SIG-M5 treated with dmso at 0.1 percent for 504 hours (cell line): ENCODE data around the gene ARL15.

Experiments
- DNase-seq: peaks from one replicate; lab custom pipeline; 2025; ENCODE audit not compliant: unreplicated experiment; lab: John Stamatoyannopoulos, UW

Gene ARL15

DNA sequence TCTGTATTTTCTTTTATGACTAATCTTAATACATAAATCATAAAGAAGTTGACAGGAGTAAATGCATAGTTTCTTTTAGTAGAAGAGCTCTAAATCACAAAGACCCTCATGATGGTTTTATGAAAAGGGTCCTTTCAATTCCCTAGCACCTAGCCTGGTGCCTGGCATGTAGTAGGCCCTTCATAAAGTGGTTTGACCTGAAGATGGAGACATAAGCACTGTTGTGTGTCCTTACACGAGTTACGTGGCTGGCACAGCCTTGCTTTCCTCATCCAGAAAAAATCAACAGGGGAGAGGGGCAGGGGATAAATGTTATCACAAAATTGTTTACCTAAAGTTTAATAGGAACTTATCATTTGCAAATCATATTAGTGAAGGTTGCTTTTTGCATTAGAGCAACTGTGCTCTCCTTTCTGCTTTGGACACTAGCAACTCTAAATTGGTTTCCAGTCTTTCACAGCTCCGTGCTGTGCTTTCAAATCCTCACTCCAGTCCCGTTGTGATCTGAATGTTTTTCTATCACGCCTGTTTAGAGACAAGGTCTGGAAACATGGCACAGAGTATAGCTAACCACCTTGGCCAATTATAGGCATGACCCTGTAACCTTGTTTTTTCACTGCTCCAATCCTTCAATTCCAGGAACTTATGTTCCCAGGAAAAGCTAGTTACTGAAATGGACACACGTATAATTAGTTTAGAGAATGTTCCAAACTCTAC, 55.7 kb downstream of the ARL15 start:
- DNase-seq, result no peak

DNA sequence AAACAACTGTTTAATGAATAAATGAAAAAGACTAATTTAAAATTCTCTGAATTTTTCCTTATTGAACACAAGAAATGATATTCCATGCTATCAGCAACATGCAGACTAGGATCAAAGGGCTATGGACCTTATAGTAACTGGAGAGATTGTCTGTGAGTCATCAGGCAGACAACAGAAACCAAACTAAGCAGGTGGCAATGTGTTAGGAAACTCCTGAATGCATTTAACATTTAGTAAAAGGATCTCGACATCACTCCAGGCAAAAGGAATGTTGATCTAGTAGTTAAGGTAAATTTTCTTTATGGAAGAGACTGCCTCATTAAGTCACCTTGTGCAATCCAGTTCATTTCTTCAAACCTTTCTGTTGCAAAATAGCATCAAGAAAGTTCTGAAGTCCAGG, 58.4 kb downstream of the ARL15 start:
- peak; percentile 12 for DNase-seq

DNA sequence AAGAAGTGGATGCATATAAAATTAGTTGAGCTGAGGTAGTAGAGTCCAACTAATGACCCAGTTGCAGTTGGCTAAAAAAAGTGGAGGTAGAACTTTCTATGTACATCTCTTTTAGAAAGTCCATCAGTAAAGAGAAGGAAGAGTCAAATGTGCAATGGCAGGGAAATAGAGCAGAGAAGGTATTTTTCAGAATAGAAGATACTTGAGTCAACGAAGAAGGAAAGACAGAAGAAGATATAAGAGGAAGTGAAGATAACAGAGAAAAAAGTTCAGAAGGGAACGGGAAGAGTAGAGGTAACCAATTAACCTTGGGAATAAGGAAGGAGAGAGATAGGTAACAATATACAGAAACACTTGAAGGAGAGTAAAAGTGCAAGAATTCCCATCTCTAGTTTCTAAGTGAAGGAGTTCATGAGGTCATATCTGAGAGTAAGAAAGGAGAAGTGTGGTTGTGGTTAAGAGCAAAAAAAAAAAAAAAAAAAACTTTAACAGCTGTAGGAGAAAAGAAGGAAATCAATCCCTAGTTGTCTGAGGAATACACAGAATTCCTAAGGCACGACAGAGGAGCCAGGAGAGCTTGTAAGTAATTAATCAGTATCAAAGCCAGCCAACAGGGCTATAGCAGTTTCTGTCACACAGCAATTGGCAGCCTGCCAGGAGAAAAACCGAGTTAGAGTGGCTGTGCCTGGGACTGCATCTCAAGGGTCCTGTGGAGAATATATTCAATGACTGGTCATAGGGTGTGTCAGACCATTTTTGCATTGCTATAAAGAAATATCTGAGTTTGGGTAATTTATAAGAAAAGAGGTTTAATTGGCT, 61.0 kb downstream of the ARL15 start:
- peak; percentile 60 for DNase-seq

DNA sequence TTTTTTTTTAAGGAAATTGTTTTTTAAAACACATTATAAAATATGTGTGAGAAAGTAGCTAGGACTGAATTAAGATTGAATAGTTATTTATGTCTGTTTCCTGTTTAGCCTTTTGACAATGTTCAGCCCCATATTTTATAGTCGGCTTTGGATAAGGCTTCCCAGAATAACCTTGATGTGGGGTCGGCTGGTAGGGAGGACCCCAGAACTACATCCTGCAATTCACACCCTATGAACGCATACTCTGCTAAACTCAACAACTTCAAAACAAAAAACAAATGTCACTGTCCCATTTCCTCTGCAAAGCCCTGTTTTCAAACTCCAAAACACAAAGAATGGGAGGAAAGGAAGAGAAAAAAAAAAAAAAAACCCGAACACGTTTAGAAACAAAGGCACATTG, 63.1 kb downstream of the ARL15 start:
- DNase-seq, result no peak

DNA sequence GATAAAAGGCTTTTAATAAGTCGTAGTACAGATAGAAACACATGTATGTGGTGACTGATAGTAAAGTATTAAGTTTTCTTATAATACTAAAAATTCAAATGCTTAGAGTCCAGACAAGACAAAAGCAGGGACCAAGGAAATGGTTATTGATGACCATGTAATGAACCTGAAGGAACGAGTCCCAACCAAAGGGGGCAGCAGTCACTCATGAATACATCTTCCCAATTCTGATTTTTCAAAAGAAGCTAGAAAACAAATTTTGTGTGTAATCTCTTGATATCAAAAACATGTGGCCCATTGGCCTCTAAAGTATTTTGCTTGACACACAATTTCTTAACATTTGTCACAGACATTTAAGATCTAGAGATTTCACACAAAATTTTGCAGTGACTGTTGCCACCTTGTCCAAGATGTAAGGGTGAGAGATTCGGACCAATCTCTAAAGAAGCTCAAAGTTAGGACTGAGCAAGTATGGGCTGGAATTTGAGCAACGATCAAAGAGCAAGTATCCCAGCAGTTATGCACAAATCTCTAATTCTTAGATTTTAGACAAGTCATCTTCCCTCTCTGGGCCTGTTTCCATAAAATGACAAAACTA, 66.8 kb downstream of the ARL15 start:
- DNase-seq, result peak; percentile 62

DNA sequence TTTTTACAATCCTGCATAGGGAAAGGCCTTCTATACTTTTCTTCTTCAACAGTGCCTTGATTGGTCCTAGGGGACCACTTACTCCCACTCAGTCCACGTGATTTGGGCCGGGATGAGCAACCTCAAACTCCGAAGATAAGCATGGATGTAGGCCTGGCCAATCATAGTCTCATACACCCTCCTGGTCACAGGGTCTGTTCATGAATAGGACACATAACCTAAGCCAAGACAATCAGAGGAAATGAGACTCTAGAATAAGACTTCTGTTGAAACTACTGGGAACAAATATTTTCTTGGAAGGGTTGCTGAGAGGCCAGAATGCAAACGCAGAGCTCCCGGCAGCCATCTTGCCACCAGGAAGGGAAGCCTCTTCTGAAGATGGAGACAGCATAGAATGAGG, 68.1 kb downstream of the ARL15 start:
- DNase-seq, result no peak

DNA sequence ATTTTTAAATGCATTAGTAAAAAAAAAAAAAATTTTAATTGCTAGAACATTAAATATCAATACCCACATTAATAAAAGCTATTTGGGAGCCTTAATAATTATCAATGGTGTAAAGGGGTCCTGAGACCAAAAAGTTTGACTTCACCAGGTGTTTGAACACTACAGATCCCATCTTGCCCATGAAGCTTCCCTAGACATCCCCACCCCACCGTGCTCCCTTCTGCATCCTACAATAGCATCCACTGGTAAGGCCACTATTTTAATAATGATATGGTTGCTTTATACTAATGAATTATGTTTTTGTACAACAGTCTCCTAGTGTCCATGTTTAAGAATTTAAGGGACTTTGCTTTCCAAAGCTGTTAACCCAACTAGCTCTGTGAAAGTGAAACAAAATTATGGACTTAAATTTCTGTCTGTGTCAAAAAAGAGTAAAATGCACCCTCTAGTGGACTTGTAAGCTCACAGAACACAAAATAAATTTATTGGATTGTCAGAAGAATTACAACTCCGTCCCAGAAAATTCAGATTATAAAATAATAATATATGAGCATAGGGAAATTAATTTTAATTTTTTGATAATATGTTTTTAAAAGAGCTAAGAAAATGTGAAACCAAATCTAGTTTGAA, 76.0 kb downstream of the ARL15 start:
- peak; percentile 51 for DNase-seq

DNA sequence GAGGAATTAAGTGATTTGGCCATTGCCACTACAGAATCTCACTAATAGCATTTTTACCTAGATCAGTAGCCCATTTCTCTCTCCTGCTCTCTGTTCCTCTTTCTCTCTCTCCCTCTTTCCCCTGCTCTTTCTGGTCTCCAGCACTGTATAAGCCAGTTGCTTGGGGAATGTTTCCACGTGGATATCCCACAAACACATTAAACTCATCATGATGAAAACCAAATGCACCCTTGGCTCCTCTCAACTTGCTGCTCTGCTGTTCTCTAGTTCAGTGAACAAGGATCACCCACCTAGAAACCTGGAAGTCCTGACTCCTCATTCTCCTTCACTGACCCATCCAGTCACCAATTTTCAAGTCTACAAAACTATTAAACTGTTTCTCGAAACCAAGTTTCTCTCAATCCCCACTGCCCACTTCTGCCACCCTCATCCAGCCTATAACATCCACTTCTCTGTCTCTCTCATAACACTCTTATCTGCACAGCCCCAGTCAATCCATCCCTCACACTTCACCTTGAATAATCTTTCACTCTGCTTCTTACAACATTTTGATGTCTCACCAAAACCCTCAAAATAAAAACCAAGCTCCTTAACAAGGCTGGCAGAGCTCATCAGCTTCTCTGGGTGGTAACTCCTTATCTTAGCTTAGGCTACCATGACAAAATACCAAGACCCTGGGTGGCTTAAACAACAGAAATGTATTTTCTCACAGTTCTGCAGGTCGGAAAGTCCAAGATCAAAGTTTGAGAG, 79.3 kb downstream of the ARL15 start:
- no peak for DNase-seq

DNA sequence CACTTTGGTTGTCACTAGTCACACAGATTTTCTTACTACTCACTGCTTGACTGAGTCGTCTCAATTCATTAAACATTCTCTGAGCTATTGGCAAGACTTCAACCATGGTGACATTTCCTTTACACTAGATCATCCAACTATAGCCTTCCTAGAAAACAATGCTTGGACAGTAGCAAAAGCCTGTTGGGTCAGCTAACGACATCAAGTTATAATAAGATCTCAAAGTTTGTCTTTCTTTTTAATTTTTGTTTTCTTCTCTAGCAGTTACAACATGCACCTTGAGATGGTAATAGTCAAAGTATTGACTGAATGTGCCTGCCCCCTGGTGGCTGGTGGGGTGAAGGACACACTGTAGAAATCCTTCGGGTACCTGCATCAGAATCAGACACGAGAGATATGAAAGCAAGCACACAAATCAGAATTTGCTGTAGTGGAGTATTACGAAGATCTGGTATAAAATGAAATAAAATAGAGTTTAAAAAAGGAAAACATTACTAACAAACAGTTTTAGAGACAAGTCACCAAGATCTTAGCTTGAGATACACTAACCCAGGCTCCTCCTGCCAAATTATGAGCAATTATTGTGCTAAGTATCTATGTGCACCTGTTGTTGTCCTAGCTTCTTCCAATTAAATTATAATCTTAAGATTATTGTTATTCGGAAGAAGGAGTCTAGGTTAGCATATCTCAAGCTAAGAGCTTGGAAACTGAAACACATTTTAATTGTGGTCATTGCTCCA, 81.2 kb downstream of the ARL15 start:
- peak; percentile 38 for DNase-seq

DNA sequence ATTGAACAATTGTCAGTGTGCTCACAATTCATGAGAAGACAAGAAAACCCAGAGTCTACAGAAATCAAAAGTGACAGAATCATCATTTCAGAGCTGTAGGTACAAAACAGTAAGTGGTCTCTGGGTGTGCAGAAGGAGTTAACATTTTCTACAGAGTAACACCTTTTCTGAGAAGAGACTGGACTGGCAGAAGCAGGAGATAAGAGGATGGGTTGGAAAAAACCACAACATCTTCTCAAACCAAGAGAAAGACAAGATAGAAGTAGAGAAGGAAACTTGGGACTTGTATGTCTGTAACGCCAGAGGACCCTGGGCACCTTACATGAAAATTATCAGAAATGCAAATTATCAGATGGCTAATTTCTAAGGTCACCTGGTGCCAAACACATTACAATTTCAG, 82.6 kb downstream of the ARL15 start:
- no peak for DNase-seq

DNA sequence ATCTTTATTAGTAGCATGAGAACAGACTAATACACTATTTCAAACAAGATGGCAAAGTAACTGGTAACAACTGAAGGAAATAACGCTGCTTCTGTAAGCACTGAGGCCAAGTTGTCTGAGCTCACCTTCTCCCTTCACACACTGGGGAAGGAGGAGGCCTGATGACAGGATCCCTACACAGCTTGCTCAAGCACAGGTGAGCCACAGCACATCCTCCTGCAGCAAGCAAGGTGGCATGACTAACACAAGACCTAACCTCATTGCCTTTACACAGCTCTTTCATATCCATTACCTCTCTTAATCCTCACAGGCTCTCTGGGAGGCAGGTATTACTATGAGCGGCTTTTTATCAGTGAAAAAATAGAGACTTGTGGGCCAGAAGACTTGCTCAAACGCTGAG, 83.3 kb downstream of the ARL15 start:
- DNase-seq, result no peak

DNA sequence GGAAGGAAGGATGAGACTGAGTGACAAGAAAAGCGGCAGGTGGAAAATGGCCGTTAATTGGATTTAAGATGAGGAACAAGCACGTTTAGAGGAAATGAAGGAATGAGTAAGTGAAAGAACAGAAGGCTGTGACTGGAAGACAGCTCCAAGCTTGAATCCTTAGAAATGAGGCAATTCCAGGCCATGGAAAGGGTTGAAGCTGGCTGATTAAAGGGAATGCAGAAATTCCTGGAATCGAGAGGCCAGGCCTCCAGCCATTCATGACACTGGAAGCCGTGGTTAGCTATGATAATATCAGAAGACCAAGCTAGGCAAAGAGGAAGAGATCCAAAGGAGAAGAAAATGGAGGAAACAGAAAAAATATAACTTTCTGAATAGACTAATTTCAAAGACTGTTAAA, 84.2 kb downstream of the ARL15 start:
- DNase-seq, result no peak

DNA sequence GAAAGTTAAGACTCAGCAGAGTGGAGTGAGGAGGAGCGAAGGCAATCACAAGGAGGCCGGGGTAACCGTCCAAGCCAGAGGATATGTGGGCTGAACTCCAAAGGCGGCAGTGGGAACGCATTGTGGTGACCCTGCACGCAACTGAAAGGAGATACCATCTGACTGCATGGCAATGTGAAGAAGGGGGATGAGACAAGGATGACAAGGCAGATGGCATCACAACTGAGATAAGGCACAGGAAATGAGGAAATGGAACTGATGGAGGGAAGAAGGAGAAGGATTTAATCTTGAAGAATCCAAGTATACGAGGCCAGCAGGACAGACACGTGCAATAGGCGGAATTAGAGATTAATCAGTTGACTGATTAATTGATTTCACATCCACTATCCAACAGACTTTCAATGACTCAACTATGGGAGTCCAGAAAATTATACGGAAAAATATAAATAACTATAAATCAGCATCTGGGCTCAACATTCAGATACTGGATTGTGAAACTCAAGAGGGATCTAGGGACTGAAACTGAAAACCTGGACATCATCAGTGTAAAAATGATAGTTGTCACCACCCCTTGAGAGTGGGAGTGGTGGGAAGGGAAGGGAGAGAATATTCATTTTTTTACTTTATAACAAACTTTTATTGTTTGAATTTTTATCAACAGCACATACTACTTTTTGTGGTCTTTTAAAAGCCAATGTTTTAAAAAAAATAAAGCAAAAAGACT, 86.1 kb downstream of the ARL15 start:
- DNase-seq, result peak; percentile 25

DNA sequence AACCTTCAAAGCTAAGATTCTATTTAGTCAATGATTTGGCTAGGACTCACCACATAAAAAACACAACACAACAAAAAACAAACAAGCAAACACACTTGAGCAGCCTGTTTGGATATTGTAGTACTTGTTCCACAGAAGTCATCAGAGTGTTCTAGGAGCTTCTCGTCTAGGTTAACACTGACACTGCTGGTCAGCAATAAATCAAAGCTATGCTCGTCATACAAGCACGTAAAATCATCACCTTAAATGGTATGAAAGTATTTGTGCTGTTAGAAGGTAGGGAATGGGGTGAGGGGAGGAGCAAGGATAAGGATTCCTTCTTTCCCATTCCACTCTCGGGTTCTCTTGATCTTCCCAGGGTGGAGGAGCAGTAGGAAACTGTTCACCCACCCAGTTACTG, 88.0 kb downstream of the ARL15 start:
- no peak for DNase-seq

DNA sequence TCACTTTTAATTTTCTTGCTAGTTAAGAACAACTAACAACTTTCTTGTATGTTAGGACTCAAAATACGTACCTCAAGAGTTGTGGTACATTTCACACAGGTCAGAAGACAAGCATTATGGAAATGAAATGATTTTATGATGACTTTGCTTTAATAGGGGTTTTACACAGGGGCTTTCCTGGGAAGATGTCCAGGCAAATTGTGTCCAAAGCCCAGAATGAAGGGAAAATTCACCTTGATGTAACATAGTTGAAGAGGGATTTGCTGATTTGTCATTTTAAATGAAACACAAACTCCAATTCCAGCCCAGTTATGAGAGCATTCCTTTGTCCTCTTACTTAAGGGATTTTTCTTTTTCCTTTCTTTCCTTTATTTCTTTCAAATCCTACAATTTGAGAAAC, 89.2 kb downstream of the ARL15 start:
- no peak for DNase-seq

DNA sequence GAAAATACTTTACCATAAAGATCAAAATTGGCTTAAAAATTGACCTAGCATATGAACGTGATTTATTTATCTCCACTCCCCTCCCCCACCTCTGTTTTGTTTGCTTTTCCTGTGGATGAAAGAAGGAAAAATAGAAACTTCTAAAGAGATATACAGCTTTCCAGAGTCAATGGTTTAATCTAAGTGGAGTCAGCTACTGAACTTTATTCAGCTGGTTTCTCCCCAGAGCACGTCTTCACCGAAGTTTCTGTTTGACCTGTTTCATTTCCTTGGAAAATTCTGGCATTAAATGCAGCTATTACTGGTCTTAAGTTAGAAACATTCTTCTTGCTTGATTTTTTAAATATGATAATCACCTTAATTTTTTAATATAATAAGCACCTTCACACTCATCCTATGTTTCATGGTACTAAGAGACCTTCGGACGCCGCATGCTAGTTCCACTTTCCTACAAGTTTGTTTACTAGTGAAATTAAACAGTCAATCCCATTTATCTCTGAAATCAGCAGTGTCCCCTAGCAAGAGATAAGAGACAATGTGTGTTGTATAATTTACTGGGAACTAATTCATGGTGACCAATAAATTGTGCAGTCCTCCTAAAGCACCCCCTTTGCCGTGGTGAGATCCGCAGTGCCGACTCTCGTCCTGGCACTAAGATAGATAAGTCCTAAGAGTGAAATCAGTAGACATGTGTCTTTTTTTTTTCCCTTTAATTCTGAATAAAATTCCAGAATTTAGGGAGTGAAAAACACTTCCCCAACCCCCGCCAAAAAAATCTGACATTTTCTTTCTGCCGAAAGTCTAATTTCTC, 89.9 kb downstream of the ARL15 start:
- DNase-seq, result no peak

DNA sequence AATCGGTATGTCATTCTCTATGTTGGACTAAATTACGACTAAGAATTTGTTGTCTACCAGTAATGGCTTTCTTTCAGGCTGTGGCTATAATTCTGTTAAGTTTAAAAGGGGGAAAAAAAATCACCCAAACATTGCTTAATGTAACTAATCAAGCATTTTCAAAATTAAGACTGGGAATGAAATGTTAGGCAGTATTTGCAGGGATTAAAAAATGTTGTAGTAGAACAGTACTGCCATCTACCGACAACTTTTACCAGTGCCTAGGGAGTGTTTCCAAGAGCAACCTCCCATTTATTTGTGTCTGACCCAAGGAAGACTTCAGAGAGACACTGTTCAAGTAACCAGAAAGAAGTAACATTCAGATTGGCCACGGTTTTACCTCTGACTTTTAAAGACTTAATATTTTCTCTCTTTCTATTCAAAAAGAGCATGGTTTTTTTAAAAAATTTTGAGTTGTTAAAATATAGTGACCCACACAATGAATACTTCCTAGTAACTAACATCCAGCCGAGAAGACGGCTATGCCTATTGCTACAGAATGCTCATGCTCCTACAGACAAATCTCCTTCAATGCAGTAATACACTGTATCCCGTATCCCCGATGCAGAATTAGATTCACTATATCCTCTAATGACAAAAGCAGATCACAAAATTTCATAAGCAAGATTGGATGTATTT, 92.4 kb downstream of the ARL15 start:
- DNase-seq, result peak; percentile 75

DNA sequence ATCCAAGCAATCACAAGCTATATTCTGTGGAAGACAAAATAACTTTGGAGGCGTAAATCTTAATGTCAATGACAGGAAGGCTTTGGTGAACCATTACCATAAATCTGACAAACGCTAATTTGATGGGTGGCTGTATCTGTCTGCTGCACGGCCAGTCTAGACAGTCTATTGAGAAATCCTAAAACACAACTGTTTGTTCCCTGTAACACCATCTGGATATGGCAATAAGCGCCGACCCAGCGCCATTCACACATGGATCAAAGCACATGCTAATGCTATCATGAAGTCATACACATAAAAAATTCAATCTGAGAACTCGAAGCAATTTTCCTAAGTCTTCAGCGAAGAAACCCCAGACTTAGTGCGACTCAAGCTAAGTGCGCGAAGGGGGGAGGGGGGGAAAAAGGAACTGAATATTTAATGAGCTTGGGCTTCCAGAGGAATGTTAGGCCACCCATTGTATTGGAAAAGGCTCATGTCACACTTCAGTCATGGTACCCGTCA, 95.1 kb downstream of the ARL15 start:
- DNase-seq, result no peak
